Activated CD8-positive, alpha-beta memory T cell treated with anti-CD3 and anti-CD28 coated beads for 48 hours (primary cell): ENCODE results near the gene CREM.
"Not testable (repeated sequence)": the region's sequence is repeated elsewhere in the genome, so short reads cannot be mapped to it uniquely, and the experiment has no call there.

Source experiments
- DNase-seq, 3 experiments: peaks; one replicate each; pipeline ENCODE4 v3.0.0-alpha.2; 2020; ENCODE audit warnings: low read depth in 2 of 3, low spot score in 2 of 3

The CREM gene

GRCh38 chr10:35126530-35127288, at the start of gene CREM:
Gene CREM, plus strand, starts transcription at chr10:35126846. Its CDS starts 10,990 bp downstream, at chr10:35137836.
- DNase-seq, result peak; percentile 97 to 99 (median 98)

GRCh38 chr10:35079265-35079664, 47.4 kb upstream of the CREM start:
- DNase-seq, result no peak

GRCh38 chr10:35079763-35080162, 46.9 kb upstream of the CREM start:
- DNase-seq, result no peak

- DNase-seq, result not testable (repeated sequence)
Observed at GRCh38 chr10:35080261-35080660, 46.4 kb upstream of the CREM start.

- DNase-seq, result no peak
Observed at GRCh38 chr10:35083242-35083641, 43.4 kb upstream of the CREM start.

GRCh38 chr10:35089611-35090161, 37.0 kb upstream of the CREM start:
- DNase-seq, result no peak

- peak; percentile 80 to 87 (median 80) for DNase-seq
Observed at GRCh38 chr10:35090162-35090954, 36.3 kb upstream of the CREM start, which contains the start of gene CUL2. Gene CUL2, minus strand, starts transcription at chr10:35090341. Its CDS starts 19,024 bp downstream, at chr10:35071317.

GRCh38 chr10:35091994-35092790, 34.5 kb upstream of the CREM start:
- DNase-seq, result no peak

GRCh38 chr10:35092851-35093250, 33.8 kb upstream of the CREM start:
- DNase-seq, result no peak

- DNase-seq, result no peak
Observed at GRCh38 chr10:35096312-35096711, 30.3 kb upstream of the CREM start.

GRCh38 chr10:35097510-35097909, 29.1 kb upstream of the CREM start:
- DNase-seq, result no peak

- no peak for DNase-seq
Observed at GRCh38 chr10:35103882-35104281, 22.8 kb upstream of the CREM start.

GRCh38 chr10:35112571-35112970, 14.1 kb upstream of the CREM start:
- DNase-seq, result no peak

GRCh38 chr10:35119378-35119777, 7.3 kb upstream of the CREM start:
- DNase-seq, result no peak

- DNase-seq, result no peak
Observed at GRCh38 chr10:35124540-35124939, 2.1 kb upstream of the CREM start.

- DNase-seq, result no peak
Observed at GRCh38 chr10:35126062-35126529, 550 bp upstream of the CREM start.

GRCh38 chr10:35127289-35127891, 744 bp downstream of the CREM start:
- DNase-seq, result peak; percentile 47 to 52 (median 51)

GRCh38 chr10:35129185-35129674, 2.6 kb downstream of the CREM start:
- no peak for DNase-seq

- no peak for DNase-seq
Observed at GRCh38 chr10:35130663-35131062, 4.0 kb downstream of the CREM start.

- DNase-seq, result no peak
Observed at GRCh38 chr10:35132727-35133126, 6.1 kb downstream of the CREM start.
